Measurements from ENCODE around the gene TNFRSF12A. TPM values are rescaled to one million over a fixed set of nuclear protein-coding genes. Genes with fewer than 3 reads are reported as not detected.

The TNFRSF12A gene
- total RNA-seq, 2 experiments from 2014 or later: 6.1 to 7.5 TPM

GRCh38 chr16:3015865-3016521 is 4.2 kb upstream of the TNFRSF12A start:
- Mint-ChIP-seq H3K27me3 (peaks cover 28% of the 10 kb centered on the region), H3K36me3 (ENCODE audit: low read depth) (no peaks in the 10 kb centered on the region), H3K27ac (no peak overlapping the region), H3K4me3 (no peak overlapping the region), H3K9me3 (no peaks in the 10 kb centered on the region), H3K4me1 (peaks cover 13% of the 10 kb centered on the region)
- POLR2A ChIA-PET: no interaction called here
- CTCF ChIA-PET: interaction anchor here (1.0 to 9.9 kb wide), 2 partner anchors 12 to 13 kb away, joined by 3 to 72 read pairs; no protein-coding TSS in a partner anchor
- DNase-seq: no peak

GRCh38 chr16:3017344-3017743 is 2.8 kb upstream of the TNFRSF12A start:
- Mint-ChIP-seq H3K27ac (no peak overlapping the region), H3K36me3 (ENCODE audit: low read depth) (peaks cover 6% of the 10 kb centered on the region), H3K27me3 (peaks cover 24% of the 10 kb centered on the region), H3K4me1 (peaks cover 25% of the 10 kb centered on the region), H3K9me3 (no peaks in the 10 kb centered on the region), H3K4me3 (no peak overlapping the region)
- CTCF ChIA-PET: interaction anchor here (9.9 kb wide), 1 partner anchor 15 kb away, joined by 72 read pairs; no protein-coding TSS in a partner anchor
- POLR2A ChIA-PET: interaction anchor here (1.6 kb wide), 1 partner anchor 9 kb away, joined by 4 read pairs; no protein-coding TSS in a partner anchor
- no peak for DNase-seq

GRCh38 chr16:3017794-3018506 is 2.2 kb upstream of the TNFRSF12A start, which contains the start of gene CLDN6:
Gene CLDN6, minus strand, starts transcription at chr16:3018183. Its CDS starts 2,162 bp downstream, at chr16:3016021.
- DNase-seq: peak; percentile 30
- CTCF ChIA-PET: interaction anchor here (2.8 to 9.9 kb wide), 3 partner anchors 14 to 111 kb away, joined by 14 to 97 read pairs (median 72); no protein-coding TSS in a partner anchor
- H3K9me3 Mint-ChIP-seq: no peaks in the 10 kb centered on the region

GRCh38 chr16:3019594-3020246 is 448 bp upstream of the TNFRSF12A start:
- ChIA-PET CTCF (interaction anchor here (0.6 to 9.9 kb wide), 7 partner anchors 12 to 148 kb away, joined by 3 to 97 read pairs (median 4); no protein-coding TSS in a partner anchor), POLR2A (interaction anchor here (1.0 to 4.7 kb wide), 12 partner anchors 9 to 131 kb away, joined by 3 to 52 read pairs (median 6); partner anchors contain the start of genes IL32, PAQR4, PKMYT1 and ZNF213)
- H3K27ac Mint-ChIP-seq: peak overlapping the region; percentile 42
- DNase-seq: no peak
- peaks cover 13% of the 10 kb centered on the region for H3K36me3 Mint-ChIP-seq (ENCODE audit: low read depth)
- no peaks in the 10 kb centered on the region for H3K9me3 Mint-ChIP-seq
- peaks cover 43% of the 10 kb centered on the region for H3K4me1 Mint-ChIP-seq
- peaks cover 11% of the 10 kb centered on the region for H3K27me3 Mint-ChIP-seq
- H3K4me3 Mint-ChIP-seq: peak overlapping the region; percentile 83

More at GRCh38 chr16:3017794-3018506, 2.2 kb upstream of the TNFRSF12A start, which contains the start of gene CLDN6:
- peaks cover 18% of the 10 kb centered on the region for H3K27me3 Mint-ChIP-seq
- POLR2A ChIA-PET: interaction anchor here (1.6 kb wide), 1 partner anchor 10 kb away, joined by 4 read pairs; no protein-coding TSS in a partner anchor
- peaks cover 31% of the 10 kb centered on the region for H3K4me1 Mint-ChIP-seq
- no peak within 1 kb of the TSS for H3K4me3 Mint-ChIP-seq
- no peak within 1 kb of the TSS for H3K27ac Mint-ChIP-seq
- H3K36me3 Mint-ChIP-seq (ENCODE audit: low read depth): peaks cover 9% of the 10 kb centered on the region

- H3K27me3 Mint-ChIP-seq: peaks cover 11% of the 10 kb centered on the region
- ChIA-PET CTCF (interaction anchor here (0.6 to 9.9 kb wide), 8 partner anchors 11 to 147 kb away, joined by 3 to 97 read pairs (median 9); no protein-coding TSS in a partner anchor), POLR2A (interaction anchor here (0.8 to 4.7 kb wide), 16 partner anchors 8 to 130 kb away, joined by 3 to 52 read pairs (median 5); partner anchors contain the start of genes IL32, PAQR4, PKMYT1 and ZNF213)
- peaks cover 13% of the 10 kb centered on the region for H3K36me3 Mint-ChIP-seq (ENCODE audit: low read depth)
- H3K4me3 Mint-ChIP-seq: peak overlapping the region; percentile 83
- peak; percentile 48 for DNase-seq
- peak overlapping the region; percentile 83 for H3K27ac Mint-ChIP-seq
- peaks cover 48% of the 10 kb centered on the region for H3K4me1 Mint-ChIP-seq
- no peaks in the 10 kb centered on the region for H3K9me3 Mint-ChIP-seq
Measured at GRCh38 chr16:3020604-3021448, 658 bp downstream of the TNFRSF12A start.

- Mint-ChIP-seq H3K27me3 (peaks cover 9% of the 10 kb centered on the region), H3K4me3 (peak overlapping the region; percentile 73), H3K27ac (peak overlapping the region; percentile 83), H3K4me1 (peaks cover 51% of the 10 kb centered on the region), H3K9me3 (no peaks in the 10 kb centered on the region), H3K36me3 (ENCODE audit: low read depth) (peaks cover 21% of the 10 kb centered on the region)
- ChIA-PET CTCF (interaction anchor here (1.0 to 9.9 kb wide), 6 partner anchors 10 to 107 kb away, joined by 3 to 97 read pairs (median 12); no protein-coding TSS in a partner anchor), POLR2A (interaction anchor here (0.7 to 4.7 kb wide), 14 partner anchors 7 to 116 kb away, joined by 3 to 52 read pairs (median 4); partner anchors contain the start of genes FLYWCH1, PAQR4, PKMYT1 and ZNF213)
- peak; percentile 79 for DNase-seq
Measured at GRCh38 chr16:3021449-3022207, 1.5 kb downstream of the TNFRSF12A start.

- Mint-ChIP-seq H3K27me3 (peaks cover 5% of the 10 kb centered on the region), H3K4me1 (peaks cover 51% of the 10 kb centered on the region), H3K36me3 (ENCODE audit: low read depth) (peaks cover 27% of the 10 kb centered on the region), H3K4me3 (peak overlapping the region; percentile 73), H3K27ac (peak overlapping the region; percentile 83), H3K9me3 (no peaks in the 10 kb centered on the region)
- ChIA-PET POLR2A (interaction anchor here (0.7 to 4.7 kb wide), 12 partner anchors 9 to 149 kb away, joined by 3 to 52 read pairs (median 4); partner anchors contain the start of genes FLYWCH1, PAQR4 and PKMYT1), CTCF (interaction anchor here (1.8 to 9.9 kb wide), 5 partner anchors 9 to 107 kb away, joined by 5 to 97 read pairs (median 18); no protein-coding TSS in a partner anchor)
- DNase-seq: peak; percentile 86
Measured at GRCh38 chr16:3022208-3022683, 2.1 kb downstream of the TNFRSF12A start.

- Mint-ChIP-seq H3K4me1 (peaks cover 54% of the 10 kb centered on the region), H3K4me3 (peak overlapping the region; percentile 73), H3K36me3 (ENCODE audit: low read depth) (peaks cover 27% of the 10 kb centered on the region), H3K27ac (peak overlapping the region; percentile 83), H3K9me3 (no peaks in the 10 kb centered on the region), H3K27me3 (peaks cover 5% of the 10 kb centered on the region)
- ChIA-PET CTCF (interaction anchor here (1.2 to 9.9 kb wide), 6 partner anchors 9 to 106 kb away, joined by 3 to 97 read pairs (median 12); no protein-coding TSS in a partner anchor), POLR2A (interaction anchor here (1.0 to 4.7 kb wide), 18 partner anchors 9 to 378 kb away, joined by 3 to 52 read pairs (median 4); partner anchors contain the start of genes FLYWCH1, IL32, PAQR4 and PKMYT1)
- peak; percentile 37 for DNase-seq
Measured at GRCh38 chr16:3022684-3023414, 2.7 kb downstream of the TNFRSF12A start.

GRCh38 chr16:3023415-3023668 is 3.2 kb downstream of the TNFRSF12A start:
- H3K27me3 Mint-ChIP-seq: peaks cover 6% of the 10 kb centered on the region
- CTCF ChIA-PET: interaction anchor here (1.2 to 9.9 kb wide), 7 partner anchors 8 to 106 kb away, joined by 3 to 97 read pairs (median 7); no protein-coding TSS in a partner anchor
- H3K36me3 Mint-ChIP-seq (ENCODE audit: low read depth): peaks cover 27% of the 10 kb centered on the region

More at GRCh38 chr16:3023415-3023668, 3.2 kb downstream of the TNFRSF12A start:
- peak overlapping the region; percentile 73 for H3K4me3 Mint-ChIP-seq
- POLR2A ChIA-PET: interaction anchor here (1.0 to 4.7 kb wide), 16 partner anchors 9 to 378 kb away, joined by 3 to 52 read pairs (median 4); partner anchors contain the start of genes IL32, PKMYT1, ZNF174 and ZNF213
- H3K27ac Mint-ChIP-seq: peak overlapping the region; percentile 83
- peaks cover 54% of the 10 kb centered on the region for H3K4me1 Mint-ChIP-seq
- no peak for DNase-seq
- no peaks in the 10 kb centered on the region for H3K9me3 Mint-ChIP-seq

All from activated CD4-positive, alpha-beta memory T cell treated with anti-CD3 and anti-CD28 coated beads, Interleukin-2, amount 10 ng/mL, durations not matched to agents 7 days and 5 days (primary cell).